Measurements from ENCODE around the gene EVA1C.
A peak's percentile ranks its signal among the peaks of the same experiment; 100 is the strongest.
"Not testable (repeated sequence)": the region's sequence is repeated elsewhere in the genome, so short reads cannot be mapped to it uniquely, and the experiment has no call there.

Gene EVA1C

DNA sequence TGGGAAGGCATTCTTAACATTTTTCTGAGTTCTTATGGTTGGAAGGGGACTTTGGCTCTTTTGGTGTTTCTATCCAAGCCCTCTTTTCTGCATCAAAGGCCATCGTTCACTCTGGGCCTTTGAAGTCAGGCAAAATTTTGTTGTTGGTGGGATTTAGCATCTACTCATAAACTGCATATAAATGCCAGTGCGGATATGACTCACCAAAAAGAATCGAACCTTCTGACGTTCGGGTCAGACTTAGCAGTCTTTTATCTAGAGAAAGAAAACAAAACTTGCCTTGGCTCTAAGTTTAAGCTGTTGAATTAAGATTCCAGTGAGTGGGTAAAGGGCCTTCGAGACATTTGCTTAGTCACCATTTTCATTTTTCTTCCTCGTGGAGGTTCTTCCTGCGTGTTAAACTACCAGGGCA, 51.4 kb downstream of the EVA1C start:
- no peak for DNase-seq

DNA sequence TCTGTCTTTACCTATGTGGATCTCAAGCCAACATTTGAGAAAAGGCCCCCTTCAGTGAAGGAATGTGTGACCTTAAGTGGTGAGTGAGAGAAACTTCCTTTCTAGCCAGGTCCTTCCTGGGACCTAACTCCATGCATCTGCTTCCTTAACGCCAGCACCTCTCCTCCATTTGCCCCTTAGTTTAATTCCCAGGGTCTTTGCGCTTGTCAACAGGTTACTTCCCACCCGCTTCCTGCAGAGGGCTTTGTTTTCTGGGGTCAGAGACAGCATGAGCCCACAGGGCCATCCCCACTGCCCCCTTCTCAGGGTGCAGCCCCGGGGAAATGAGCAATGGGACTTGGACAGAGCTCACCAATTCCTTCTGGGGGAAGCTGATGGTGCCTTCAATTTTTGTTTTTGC, 54.8 kb downstream of the EVA1C start:
- no peak for DNase-seq

DNA sequence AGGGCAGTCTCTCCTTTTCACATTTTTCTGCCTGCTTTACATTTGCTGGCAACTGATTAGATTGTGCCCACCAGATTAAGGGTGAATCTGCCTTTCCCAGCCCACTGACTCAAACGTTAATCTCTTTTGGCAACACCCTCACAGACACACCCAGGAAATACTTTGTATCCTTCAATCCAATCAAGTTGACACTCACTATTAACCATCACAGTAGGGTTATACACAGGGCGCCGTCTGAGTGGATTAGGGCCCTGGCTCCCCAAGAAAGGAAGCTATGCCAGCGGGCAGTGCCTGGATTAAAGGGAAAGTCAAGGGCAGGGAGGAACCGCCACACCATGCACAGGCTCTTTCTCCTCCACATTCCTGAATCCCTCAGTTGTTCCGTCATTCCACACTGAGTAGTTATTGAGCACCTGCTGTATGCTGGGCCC, 56.2 kb downstream of the EVA1C start:
- no peak for DNase-seq

DNA sequence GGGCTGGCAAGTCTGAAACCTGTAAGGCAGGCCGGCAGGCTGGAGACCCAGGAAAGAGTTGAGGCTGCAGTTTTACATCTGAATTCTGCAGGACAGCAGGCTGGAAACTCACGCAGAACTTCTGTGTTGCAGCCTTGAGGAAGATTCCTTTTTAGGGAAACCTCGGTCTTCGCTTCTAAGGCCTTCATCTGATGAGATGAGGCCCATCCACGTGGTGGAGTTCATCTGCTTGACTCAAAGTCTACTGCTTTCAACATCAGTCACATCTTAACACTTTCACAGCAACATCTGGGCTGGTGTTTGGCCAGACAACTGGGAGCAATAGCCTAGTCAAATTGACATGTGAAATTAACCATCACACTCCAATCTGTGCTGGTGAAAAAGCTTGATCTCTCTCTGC, 57.1 kb downstream of the EVA1C start:
- DNase-seq: no peak

DNA sequence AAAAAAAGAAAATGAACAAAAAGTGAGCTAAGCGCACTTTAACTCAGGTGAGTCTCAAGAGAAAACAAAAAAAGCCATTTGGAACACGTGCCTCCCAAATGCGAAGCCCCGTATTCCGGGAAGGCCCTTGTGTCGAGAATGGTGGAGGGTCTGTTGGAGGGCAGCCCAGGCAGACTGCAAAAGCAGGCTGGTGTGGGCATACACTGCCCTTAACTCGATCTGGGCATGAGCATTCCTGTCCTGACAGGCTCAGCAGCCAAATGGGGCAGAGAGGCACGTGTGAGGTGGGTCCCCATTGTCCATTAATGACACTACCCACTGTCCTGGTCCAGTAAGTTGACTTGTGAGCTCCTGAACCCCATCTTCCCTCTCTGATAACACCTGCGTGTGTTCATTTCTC, 57.7 kb downstream of the EVA1C start:
- DNase-seq: no peak

DNA sequence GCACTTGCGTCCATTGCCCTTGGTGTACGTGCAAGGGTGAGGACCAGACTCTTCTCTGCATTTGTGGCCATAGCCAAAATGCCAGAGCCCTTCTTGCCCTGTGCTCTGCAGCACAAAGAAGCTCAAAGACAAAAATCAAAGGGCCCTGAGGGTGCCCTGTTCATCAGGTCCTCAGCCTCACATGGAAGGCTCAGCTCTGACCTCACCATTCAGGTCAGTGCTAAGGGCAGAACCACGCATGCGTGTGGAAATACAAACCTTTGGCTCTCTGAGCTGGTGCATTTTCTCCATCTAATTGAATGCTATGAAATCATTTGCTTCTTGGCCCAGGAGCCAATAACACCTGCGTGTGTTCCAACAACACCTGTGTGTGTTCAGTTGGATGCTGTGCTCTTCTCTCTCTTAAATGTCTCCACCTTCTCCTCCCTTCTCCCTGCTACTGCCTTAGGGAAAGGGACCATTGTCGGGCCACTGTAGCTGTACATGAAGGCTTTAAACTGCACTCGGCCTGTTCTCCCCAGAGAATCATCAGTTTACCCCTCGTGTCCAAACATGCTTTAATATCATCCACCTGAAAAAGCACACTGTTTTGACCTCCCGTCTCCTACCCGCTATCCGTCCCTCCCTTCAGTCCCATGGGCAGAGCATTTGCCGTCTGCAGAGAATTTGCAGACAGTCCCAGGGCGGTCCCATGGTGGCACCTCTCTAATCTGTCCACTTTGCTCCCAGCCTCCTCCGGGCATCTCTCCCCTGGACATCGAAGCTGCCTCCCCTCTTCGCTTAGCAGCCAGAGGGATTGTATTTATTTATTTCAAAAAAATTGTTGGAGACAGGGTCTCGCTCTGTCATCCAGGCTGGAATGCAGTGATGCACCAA, 60.6 kb downstream of the EVA1C start:
- DNase-seq: no peak

DNA sequence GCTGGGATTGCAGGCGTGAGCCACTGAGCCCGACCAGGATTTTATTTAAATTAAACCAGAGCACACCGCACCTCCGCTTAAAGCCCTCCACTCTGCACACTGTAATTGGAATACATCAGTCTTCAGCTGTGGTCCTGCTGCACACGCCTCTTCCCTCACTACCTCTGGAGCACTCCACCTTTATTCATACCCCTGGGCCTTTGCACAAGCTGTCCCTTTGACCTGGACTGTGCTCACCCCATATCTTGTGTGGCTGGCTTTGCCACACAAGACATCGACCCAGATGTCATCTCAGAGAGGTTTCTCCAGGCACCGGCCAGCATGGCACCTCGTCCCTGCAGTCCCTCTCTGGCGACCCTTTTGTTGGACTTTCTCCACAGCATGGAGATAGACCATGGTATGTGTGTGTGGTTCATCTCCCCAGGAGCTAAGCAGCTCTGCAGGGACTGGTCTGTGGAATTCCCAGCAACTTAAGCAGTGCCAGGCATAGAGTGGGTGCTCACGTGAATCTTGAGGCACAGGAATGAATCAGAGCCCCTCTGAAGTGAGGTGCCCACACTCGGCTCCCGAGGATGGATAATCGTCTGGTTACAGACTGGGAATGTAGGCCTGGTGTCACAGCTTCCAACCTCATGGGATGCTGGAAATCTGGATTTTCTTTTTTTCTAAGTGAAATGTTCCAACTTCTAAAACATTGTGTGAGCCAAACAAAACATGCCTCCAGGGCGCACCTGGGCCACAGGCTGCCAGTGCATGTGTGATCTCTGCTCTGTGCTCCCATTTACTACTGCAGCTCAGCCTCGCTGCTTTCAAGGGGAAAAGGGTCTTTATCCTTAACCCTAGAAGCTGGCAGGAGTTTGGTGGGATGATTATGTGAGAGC, 61.9 kb downstream of the EVA1C start:
- DNase-seq: no peak

DNA sequence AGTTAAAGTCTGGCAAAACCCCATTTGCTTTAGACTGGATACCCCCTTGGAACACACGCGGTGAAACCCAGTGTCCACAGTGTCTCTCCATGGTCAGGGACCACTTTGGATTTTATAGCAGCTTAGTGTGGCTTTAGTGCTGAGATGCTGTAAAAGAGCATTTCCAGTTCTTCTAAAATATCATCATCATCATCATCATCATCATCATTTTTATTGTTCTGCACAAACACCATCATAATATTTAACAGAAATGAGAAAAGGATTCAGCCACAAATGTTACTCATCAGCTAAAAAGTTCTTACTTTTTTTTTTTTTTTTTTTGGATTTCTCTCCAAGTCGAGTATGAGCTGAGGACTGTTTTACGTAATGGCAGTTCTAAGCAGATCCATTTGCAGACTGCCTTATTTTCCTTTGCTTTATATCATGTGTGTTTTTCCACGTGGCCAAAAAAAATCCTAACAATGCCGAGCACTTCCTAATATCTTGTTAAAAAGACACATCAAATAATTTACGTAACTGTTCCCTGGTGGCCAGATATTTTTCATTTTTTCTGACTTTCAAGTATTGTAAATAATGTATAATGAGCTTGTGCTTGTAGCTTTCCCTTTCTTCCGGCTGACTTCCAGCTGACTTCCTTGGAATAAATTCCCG, 62.8 kb downstream of the EVA1C start:
- no peak for DNase-seq

DNA sequence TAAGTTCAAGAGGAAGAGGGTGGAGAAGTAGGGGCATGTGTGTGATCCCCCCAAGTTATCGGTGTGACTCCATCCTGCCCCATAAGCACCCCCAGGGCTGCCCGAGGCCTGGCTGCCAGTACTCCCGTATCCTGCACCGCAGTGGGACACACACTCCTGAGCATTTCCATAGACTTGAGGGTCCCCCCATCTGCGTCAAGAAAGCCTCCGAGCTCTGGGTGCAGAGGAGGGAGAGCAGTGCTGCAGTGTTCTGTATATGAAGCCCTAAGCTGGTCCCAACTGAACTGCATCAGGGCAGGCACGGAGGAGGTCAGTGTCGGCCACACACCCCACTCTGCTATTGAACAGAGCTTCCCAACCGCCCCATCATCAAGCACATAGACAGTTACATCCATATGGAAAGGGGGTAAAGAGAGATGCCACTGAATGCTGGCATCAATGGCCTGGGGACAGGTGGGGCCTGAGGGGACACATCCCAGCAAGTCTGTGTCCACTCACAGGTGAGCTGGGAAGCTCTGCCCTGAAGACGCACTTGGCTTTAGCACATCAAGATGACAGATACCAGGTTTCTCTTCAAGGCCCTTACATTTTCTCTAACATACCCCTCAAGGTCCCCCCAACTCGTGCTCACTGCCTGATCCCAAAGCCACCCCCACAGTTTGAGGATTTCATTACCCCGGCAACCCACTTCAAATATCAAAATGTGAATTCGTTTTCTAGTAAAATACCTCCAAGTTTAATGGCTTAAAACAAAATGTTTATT, 64.3 kb downstream of the EVA1C start:
- no peak for DNase-seq

DNA sequence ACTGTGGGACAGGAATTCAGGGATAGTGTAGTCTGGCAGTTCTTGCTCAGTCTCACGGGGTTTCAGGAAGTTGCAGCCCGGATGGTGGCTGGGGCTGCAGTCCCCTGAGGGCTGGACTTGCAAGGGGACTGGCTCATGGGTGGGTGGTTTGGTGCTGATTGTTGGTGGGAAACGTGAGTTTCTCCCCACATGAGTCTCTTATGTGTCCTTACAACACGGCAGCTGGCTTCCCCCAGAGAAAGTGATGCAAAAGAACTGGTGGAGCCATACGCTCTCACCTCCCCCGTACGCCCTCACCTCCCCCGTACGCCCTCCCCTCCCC, 64.9 kb downstream of the EVA1C start:
- no peak for DNase-seq

DNA sequence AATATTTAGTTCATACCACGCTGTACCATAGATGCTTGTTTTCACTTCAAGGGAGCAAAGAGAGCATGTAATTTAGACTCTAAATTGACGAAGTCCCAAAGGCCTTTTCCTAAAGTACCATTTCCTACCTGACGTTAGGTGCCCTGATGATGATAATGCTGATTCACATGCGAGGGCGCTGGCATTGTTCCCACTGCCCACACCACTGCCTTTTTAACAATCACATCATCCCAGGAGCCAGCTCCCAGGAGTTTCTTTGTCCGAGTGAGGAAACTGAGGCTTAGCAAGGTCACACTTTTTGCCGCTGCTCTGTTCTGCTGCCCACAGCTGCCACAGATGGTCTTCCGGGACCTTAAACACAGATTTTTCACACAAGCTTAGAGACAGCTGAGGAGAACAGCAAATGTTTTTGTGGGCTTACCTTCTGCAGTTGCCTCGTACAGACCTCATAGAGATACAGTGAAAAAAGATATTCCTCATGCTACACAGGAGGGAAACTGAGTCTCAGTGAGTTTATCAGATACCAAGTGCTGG, 69.4 kb downstream of the EVA1C start:
- DNase-seq: no peak

DNA sequence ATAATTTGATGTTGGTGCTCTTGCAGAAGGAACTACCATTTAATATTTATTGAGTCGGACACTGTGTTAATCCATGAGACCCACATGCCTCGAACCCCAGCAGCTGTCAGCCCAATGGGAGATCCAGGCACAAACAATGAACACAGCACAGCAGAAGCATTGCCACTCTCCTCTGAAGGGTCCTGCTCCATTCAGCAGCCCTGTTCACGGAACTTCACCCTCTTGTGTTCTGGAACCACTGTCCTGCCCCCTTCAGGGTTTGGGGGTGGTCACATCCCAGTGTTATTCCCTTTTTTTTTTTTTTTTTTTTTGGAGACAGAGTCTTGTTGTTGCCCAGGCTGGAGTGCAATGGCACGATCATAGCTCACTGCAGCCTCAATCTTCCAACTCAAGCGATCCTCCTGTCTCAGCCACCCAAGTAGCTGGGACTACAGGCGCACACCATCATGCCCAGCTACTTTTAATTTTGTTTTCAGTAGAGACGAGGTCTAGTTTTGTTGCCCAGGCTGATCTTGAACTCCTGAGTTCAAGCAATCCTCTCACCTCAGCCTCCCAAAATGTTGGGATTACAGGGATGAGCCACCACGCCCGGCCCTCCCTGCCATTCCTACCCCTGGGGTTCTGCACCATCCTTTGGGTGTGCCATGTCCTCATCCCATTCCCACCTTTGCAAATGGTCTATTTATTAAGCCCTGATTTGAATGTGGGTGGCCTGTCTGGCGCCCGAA, 70.2 kb downstream of the EVA1C start:
- no peak for DNase-seq

DNA sequence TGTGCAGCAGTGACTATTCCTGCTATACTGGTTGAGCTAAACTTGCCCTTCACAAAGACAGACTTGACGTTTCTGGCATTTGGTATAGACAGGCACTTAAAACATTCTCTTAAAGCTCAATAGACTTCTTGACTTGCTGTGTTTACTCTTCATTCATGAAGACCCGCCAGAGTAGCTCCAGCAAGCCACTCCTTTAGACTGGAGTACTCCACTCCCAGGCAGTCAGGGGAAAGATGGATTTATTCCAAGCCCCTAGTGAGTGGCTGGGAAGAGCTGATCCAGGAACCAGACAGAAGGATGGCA, 70.7 kb downstream of the EVA1C start:
- DNase-seq: peak; percentile 11

DNA sequence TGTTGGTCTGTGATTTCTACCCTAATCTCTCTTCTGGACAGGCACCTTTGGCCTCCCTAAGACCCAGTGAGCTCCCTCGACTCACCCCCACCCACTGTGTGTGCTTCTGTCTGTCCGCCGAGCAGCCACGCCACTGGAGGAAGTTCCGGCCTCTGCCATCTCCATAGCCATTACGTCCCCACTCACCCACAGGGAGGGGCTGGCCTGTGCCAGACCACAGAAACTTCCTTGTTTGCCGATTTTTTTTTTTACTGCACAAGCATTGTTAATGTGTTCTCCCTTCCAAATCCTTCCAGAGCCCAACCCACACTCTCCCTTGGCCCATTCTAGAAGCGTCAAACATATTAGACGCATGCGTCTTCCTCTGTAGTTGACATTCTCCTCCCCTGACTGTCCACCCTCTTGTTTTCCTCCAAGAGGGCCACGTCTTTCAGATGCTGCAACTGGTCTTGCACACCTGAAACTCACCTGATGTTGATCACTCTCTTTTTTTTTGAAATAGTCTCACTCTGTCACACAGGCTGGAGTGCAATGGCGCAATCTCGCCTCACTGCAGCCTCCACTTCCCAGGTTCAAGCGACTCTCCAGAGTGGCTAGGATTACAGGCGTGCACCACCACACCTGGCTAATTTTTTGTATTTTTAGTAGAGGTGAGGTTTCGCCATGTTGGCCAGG, 72.3 kb downstream of the EVA1C start:
- DNase-seq: no peak

DNA sequence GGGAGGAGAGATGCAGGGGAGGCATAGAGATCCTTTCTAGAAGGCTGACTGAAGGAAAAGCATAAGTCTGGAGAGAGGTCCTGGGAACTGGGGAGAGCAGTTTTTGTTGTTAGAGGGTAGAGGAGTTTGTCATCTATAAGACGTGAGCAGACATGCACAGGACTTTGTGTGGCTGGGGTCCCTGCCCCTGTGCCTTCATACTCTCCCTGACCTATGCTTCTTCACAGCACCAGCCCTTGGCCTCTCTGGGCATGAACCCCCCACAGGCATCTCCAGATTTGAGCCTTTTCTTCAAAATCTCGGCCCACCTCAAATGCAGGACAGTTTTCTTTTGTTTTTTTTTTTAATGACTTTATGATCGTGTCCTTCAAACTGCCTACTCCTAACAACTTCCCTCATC, 79.9 kb downstream of the EVA1C start:
- no peak for DNase-seq

DNA sequence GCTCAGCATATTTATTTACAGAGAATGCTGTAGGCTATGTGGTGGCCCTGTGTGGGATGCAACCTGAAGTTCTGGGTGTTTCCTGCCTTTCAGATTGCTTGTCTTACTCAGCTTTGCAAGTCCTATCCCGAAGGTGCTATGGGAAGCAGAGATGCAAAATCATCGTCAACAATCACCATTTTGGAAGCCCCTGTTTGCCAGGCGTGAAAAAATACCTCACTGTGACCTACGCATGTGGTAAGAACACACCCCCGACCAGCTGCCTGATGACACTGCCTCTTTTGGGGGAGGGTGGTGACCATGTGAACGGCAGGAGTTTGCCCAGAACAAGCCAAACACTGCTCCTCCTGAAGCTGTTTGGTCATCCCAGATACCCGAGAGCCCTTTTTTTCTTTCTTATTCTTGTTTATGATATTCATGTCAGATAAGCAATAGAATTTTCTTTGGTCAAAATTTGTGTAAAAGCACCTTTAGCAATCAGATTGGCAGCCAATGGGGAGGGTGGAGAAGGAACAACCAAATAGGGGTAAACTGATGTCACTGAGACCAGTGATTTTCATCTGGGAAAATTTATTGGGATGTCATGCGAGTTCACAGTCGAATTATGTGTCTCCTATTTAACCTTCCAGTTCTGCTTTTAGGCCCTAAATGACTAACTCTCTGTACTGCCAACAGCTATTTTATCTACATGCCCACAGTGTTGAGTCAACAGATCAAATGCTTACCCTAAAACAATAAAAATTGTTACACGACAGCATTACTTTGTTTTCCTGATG, 82.6 kb downstream of the EVA1C start:
- no peak for DNase-seq

DNA sequence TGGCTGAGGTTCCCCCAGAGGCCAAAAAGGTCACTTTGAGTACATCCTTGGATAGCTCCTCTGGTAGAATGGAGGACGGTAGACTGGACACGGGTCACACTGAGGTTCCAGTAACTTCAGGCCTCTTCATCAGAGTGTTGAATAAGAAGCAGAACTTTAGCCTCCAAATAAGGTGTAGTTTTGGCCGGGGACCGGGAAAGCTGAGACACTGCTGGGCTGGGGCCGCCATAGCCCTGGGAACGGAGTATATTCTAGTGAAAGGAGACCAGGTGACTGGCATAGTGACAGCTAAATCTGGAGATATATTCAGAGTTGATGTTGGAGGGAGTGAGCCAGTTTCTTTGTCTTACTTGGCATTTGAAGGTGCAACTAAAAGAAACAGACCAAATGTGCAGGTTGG, 84.1 kb downstream of the EVA1C start:
- no peak for DNase-seq

DNA sequence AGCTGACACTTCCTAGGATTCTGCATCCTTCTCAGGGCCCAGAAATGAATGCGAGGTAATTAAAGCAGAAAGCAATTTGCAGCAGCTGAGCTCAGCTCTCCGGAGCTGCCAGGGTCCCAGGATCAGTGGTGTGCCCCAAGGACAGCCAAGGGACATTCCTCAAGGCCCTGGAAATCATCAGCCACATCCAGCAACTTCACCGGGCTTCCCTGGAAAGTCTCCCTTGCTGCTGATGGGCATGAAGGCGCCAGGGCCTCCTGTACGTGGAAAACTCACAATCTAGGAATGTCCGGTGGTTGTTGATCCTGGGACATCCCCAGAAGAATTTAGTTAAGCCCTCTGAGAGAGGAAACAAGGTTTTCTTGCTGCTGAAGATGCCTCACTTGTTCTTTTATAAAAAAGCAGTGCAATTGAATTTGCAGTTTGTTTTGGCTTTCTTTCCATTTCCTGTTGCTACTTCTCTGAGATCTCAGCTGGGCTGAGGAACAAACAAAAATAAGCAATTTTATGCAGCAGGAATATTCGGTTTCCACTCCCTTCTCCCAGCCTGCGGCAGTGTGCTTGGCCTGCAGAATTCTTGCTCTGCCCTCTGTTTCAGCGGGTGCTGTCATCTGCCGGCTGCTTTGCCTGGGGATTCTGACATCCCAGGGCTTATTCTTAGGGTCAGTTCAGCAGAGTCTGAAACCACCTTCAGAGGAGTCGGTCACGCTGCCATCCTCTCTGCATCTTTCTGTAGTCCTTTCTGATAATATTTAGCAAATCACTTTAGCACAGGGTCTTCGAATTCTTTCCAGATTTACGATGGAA, 86.9 kb downstream of the EVA1C start:
- DNase-seq: no peak

DNA sequence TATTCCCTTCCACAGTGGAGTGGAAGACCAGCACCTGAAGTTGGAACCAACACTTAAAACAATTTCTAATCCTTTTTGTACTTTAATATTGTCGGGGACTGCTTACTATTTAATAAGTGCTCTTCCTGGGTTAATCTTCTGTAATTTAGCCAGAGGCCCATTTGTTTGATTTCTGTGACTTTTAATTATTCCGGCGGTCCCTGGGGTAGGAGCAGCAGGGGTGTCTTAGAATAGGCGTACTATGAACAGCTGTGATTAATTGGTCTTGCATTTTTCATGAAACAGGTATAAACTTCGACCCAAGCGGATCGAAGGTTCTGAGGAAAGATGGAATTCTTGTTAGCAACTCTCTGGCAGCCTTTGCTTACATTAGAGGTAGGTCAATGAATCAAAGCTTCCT, 91.1 kb downstream of the EVA1C start:
- not testable (repeated sequence) for DNase-seq

DNA sequence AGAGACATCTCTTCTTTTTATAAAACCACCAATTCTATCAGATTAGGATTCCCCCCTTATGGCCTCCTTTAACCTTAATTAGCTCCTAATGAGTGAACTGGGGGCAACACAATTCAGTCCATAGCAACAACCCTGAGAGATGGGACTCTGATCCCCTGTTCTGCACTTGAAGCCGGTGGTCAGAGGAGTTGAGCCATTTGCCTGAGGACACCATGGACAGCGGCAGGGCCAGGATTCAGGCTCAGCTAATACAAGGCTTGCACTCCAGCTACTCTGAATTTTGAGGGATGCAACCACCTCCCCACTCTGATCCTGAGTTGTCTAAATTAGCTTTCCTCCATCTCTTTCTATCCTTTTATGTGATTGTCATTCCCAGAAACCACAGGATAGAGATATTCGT, 93.3 kb downstream of the EVA1C start:
- not testable (repeated sequence) for DNase-seq

Measured in NCI-H1048 (cell line).